ENCODE results near the gene RPUSD3.

RPUSD3 gene

GRCh38 chr3:9797196-9797945 is 46.4 kb downstream of the RPUSD3 start:
- DNase-seq, result no peak

DNA sequence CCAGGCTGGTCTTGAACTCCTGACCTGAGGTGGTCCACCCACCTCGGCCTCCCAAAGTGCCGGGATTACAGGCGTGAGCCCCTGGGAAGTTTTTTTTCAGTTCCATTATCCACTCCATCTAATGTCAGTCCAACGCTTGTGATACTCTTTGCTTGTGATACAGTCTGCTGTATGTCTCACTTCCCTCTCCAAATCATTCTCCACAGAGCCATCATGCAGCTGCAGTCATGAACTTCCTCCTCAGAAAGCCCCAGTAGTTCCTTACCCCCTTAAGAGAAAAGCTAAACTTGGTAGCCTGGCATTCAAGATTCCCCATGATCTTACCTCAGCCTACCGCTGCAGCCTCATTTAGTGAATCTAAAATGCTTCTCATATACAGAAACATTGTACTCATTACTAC is 48.6 kb downstream of the RPUSD3 start:
- DNase-seq, result no peak

DNA sequence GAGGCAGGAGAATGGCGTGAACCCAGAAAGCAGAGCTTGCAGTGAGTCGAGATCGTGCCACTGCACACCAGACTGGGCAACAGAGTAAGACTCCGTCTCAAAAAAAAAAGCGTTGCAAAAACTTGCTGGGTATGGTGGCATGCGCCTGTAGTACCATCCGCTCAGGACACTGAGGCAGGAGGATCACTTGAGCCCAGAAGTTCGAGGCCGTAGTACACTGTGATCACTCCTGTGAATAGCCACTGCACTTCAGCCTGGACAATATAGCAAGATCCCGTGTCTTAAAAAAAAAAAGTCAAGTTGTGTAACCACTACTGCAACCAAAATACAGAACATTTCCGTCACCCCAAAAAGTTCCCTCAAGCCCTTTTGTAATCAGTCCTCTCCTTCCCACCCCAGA is 49.4 kb downstream of the RPUSD3 start:
- no peak for DNase-seq

DNA sequence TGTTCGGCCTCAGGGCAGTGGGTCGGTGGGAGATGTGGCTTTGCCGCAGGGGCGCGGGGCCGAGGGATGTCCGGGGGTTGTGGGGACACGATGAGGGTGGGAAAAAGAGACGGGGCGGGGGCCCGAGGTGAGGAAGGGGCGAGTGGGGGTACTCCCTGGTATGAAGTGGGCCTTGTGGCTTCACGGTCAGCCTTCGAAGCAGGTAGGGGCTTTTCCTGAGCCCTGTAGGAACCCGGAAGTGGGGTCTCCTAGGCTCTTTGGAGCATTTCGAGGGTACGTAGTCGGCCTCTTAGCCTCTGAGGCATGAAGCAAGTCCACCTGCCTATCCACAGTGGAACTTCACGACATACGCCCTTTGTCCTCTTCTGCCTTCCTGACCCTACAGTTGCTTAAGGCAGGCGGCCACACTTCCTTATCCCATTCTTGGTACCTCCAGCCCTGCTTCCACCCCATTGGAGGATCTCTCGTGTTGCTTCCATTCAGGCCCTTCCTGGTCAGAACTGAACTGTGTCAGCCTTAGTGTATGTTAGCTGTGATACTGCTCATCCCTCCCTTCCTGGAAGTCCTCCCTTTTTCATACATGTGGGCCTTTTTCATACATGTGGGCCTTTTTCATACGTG is 50.5 kb downstream of the RPUSD3 start:
- no peak for DNase-seq

GRCh38 chr3:9792405-9793160 is 51.2 kb downstream of the RPUSD3 start, which contains the start of the genes ARPC4 and TADA3:
Gene ARPC4, plus strand, starts transcription at chr3:9793082. Its CDS starts 40 bp downstream, at chr3:9793122.
Gene TADA3, minus strand, starts transcription at chr3:9792473. Its CDS starts 1,007 bp downstream, at chr3:9791466.
- peak; percentile 68 for DNase-seq

- DNase-seq, result no peak
These were observed 51.9 kb downstream of the RPUSD3 start for GRCh38 chr3:9791790-9792404.

DNA sequence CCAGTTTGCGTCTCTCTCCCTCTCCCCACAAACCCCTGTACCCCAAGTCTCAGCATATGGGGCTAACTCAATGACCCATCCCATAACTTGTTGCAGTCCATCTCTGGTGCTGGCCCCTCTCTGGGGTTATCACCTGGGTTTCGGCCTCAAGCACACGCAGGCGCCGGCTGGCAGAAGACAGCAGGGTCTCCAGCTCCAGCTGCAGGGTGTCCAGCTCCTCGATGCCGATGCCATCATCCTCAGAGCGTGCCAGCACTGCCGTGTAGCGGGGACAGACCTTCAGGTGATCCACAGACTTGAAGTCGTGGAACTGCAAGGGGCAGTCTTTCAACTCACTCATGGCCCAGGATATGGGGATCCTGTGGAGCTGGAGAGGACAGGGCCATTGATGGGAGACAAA is 52.7 kb downstream of the RPUSD3 start:
- DNase-seq, result no peak

Measured in NCI-H2081 treated with DMSO at 0.1 percent for 48 hours (cell line).